WTC11 (cell line): ENCODE measurements around the gene FAM118B.

Experiments
- ATF2 ChIP-seq: sonication (generic); formaldehyde crosslinking; IDR thresholded peaks from 2 replicates; pipeline ENCODE4 v1.8.1; 2022; ENCODE audit warnings: low read depth, missing genetic modification reagents, borderline replicate concordance
- CTCF ChIP-seq: fragments of 200-600 bp; IDR thresholded peaks from 2 replicates; pipeline ENCODE4 v1.8.0; 2022; ENCODE audit warnings: antibody characterized with exemption
- ELF4 ChIP-seq: sonication (generic); formaldehyde crosslinking; IDR thresholded peaks from 2 replicates; pipeline ENCODE4 v1.8.1; 2022; ENCODE audit warnings: low read depth, mild to moderate bottlenecking, moderate library complexity, missing genetic modification reagents
- FOXJ3 ChIP-seq: sonication (generic); formaldehyde crosslinking; IDR thresholded peaks from 2 replicates; pipeline ENCODE4 v1.9.0; 2021; ENCODE audit warnings: missing genetic modification reagents, mild to moderate bottlenecking, borderline replicate concordance
- FOXK1 ChIP-seq: sonication (generic); formaldehyde crosslinking; IDR thresholded peaks from 2 replicates; pipeline ENCODE4 v1.8.0; 2022; ENCODE audit warnings: mild to moderate bottlenecking, moderate library complexity, missing genetic modification reagents
- MAX ChIP-seq: sonication (generic); formaldehyde crosslinking; IDR thresholded peaks from 2 replicates; pipeline ENCODE4 v1.8.0; 2022; ENCODE audit warnings: mild to moderate bottlenecking, missing genetic modification reagents
- NR2C2 ChIP-seq: sonication (generic); formaldehyde crosslinking; IDR thresholded peaks from 2 replicates; pipeline ENCODE4 v1.8.0; 2022; ENCODE audit warnings: mild to moderate bottlenecking, missing genetic modification reagents
- TF ChIP-seq, protein P1 (sequence below): sonication (generic); formaldehyde crosslinking; IDR thresholded peaks from 2 replicates; pipeline ENCODE4 v1.8.0; 2022; ENCODE audit warnings: missing genetic modification reagents
- TF ChIP-seq, protein P2 (sequence below): sonication (generic); formaldehyde crosslinking; IDR thresholded peaks from 2 replicates; pipeline ENCODE4 v1.8.1; 2023; ENCODE audit warnings: mild to moderate bottlenecking, missing genetic modification reagents, moderate library complexity

GRCh38 chr11:126202646-126203359 is 8.8 kb upstream of the FAM118B start:
- TF ChIP-seq CTCF = no peak
- TF ChIP-seq, protein P1, sequence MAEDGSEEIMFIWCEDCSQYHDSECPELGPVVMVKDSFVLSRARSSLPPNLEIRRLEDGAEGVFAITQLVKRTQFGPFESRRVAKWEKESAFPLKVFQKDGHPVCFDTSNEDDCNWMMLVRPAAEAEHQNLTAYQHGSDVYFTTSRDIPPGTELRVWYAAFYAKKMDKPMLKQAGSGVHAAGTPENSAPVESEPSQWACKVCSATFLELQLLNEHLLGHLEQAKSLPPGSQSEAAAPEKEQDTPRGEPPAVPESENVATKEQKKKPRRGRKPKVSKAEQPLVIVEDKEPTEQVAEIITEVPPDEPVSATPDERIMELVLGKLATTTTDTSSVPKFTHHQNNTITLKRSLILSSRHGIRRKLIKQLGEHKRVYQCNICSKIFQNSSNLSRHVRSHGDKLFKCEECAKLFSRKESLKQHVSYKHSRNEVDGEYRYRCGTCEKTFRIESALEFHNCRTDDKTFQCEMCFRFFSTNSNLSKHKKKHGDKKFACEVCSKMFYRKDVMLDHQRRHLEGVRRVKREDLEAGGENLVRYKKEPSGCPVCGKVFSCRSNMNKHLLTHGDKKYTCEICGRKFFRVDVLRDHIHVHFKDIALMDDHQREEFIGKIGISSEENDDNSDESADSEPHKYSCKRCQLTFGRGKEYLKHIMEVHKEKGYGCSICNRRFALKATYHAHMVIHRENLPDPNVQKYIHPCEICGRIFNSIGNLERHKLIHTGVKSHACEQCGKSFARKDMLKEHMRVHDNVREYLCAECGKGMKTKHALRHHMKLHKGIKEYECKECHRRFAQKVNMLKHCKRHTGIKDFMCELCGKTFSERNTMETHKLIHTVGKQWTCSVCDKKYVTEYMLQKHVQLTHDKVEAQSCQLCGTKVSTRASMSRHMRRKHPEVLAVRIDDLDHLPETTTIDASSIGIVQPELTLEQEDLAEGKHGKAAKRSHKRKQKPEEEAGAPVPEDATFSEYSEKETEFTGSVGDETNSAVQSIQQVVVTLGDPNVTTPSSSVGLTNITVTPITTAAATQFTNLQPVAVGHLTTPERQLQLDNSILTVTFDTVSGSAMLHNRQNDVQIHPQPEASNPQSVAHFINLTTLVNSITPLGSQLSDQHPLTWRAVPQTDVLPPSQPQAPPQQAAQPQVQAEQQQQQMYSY = no peak
- TF ChIP-seq, protein P2, sequence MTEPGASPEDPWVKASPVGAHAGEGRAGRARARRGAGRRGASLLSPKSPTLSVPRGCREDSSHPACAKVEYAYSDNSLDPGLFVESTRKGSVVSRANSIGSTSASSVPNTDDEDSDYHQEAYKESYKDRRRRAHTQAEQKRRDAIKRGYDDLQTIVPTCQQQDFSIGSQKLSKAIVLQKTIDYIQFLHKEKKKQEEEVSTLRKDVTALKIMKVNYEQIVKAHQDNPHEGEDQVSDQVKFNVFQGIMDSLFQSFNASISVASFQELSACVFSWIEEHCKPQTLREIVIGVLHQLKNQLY (CRISPR knock-in tag) = no peak
- no peak for TF ChIP-seq ELF4 (CRISPR knock-in tag)
- no peak for TF ChIP-seq FOXJ3 (CRISPR knock-in tag)
- TF ChIP-seq MAX (CRISPR knock-in tag) = no peak
- no peak for TF ChIP-seq FOXK1 (CRISPR knock-in tag)
- TF ChIP-seq ATF2 = no peak
- TF ChIP-seq NR2C2 (CRISPR knock-in tag) = no peak
